ENCODE results near the gene NOX5. TPM values are rescaled to one million over a fixed set of nuclear protein-coding genes. Genes with fewer than 3 reads are reported as not detected.

The NOX5 gene
- total and polyA plus RNA-seq, 10 of the 15 experiments (the other 5 are each of a cell fraction or from before 2014, with no cell fraction given) = not detected

DNA sequence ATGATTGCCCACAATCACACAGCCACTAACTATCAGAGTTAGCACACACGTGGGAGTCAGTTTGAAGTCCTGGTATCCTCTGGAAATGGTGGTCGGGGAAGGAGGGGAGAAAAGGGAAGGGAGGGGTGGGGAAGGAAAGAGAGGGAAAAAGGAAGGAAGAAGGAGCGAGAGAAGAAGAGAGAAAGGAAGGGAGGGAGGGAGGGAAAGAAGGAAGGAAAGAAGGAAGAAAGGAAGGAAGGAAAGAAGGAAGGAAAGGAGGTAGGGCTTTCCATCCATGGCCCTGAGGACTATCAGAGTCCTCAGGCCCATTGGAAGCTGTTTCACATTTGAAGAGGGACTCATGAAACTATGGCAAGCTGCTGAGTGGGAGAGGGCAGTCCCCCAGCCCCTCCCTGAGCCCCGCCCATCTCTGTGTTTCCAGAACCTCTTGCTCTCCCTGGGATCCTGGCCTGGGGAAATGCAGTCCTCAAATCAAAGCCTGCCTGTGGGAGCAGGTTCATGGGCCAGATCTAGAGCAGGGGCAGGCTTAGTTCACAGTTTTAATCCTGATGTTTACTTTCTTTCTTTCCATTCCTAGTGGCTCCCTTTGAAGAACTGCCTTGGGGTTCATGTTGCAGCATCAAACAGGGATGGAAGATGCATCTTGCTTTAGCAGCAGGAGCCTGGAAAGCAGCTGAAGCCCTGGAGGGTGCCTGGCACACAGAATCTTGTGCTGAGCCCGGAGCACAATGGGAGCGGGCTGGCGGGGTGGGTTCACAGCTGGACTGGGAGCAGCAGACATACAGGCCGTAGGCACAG is 79.8 kb downstream of the NOX5 start:
- SMC1A ChIA-PET (ENCODE audit: uncharacterized antibody, unreplicated experiment) = no interaction called here

More for the DNA sequence above, 79.8 kb downstream of the NOX5 start:
- intact Hi-C loops (cut with micrococcal nuclease; ENCODE audit: unreplicated experiment) (no loop called here), in situ Hi-C loops (cut with MboI) (no loop called here)
- 11% methylated on average over 8 of the region's 8 CpGs for WGBS (ENCODE audit: insufficient coverage, insufficient replicate concordance, low lambda C conversion rate, missing lambda C conversion rate)
- ATAC-seq (no peak), DNase-seq (ENCODE audit: low read depth, low spot score) (no peak), FAIRE-seq (no peak)
- Histone ChIP-seq H3K9me3 (replicated peaks; ENCODE audit: control insufficient read depth, insufficient read depth, low read length) (no peaks in the 10 kb centered on the region), H3K9ac (ENCODE audit: control insufficient read depth, insufficient read depth, low read length) (no peak overlapping the region), H3K27me3 (replicated peaks in 1 of 2; ENCODE audit: control insufficient read depth in 2 of 2, insufficient read depth in 2 of 2, low read length in 1 of 2) (no peaks in the 10 kb centered on the region; a peak in 1 of 4 replicates), H3K4me2 (ENCODE audit: control insufficient read depth, insufficient read depth) (no peak overlapping the region), H2AFZ (ENCODE audit: control insufficient read depth, low read depth, low read length) (no peak overlapping the region), H3K4me3 (no peak overlapping the region), H3K36me3 (ENCODE audit: control insufficient read depth in 2 of 2, insufficient read depth in 2 of 2, low read length in 1 of 2) (no peaks in the 10 kb centered on the region), H3K79me2 (ENCODE audit: control insufficient read depth, insufficient read depth, low read length) (no peaks in the 10 kb centered on the region), H4K20me1 (ENCODE audit: control insufficient read depth, insufficient read depth) (no peaks in the 10 kb centered on the region), H3K4me1 (ENCODE audit: control insufficient read depth, insufficient read depth, low read length) (no peaks in the 10 kb centered on the region), H3K27ac (ENCODE audit: control insufficient read depth, insufficient read depth) (no peak overlapping the region)
- TF ChIP-seq, protein P1, sequence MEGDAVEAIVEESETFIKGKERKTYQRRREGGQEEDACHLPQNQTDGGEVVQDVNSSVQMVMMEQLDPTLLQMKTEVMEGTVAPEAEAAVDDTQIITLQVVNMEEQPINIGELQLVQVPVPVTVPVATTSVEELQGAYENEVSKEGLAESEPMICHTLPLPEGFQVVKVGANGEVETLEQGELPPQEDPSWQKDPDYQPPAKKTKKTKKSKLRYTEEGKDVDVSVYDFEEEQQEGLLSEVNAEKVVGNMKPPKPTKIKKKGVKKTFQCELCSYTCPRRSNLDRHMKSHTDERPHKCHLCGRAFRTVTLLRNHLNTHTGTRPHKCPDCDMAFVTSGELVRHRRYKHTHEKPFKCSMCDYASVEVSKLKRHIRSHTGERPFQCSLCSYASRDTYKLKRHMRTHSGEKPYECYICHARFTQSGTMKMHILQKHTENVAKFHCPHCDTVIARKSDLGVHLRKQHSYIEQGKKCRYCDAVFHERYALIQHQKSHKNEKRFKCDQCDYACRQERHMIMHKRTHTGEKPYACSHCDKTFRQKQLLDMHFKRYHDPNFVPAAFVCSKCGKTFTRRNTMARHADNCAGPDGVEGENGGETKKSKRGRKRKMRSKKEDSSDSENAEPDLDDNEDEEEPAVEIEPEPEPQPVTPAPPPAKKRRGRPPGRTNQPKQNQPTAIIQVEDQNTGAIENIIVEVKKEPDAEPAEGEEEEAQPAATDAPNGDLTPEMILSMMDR (IDR thresholded peaks at IDR 0.05 in 2 of 3, conservative IDR thresholded peaks at IDR 0.05 in 1 of 3; ENCODE audit: control insufficient read depth in 2 of 3, extremely low read depth in 1 of 3, insufficient read depth in 1 of 3, low read depth in 3 of 3, low read length in 3 of 3) = no peak
- TF ChIP-seq ZBED1 (IDR thresholded peaks at IDR 0.05; ENCODE audit: borderline replicate concordance) (no peak), POLR2AphosphoS2 (IDR thresholded peaks at IDR 0.05; ENCODE audit: low read depth, low read length) (no peak), ELK1 (IDR thresholded peaks at IDR 0.05; ENCODE audit: low read depth, low read length) (no peak), BHLHE40 (IDR thresholded peaks at IDR 0.05; ENCODE audit: borderline replicate concordance in 1 of 2, low read depth in 2 of 2, low read length in 1 of 2) (no peak), EZH2 (IDR thresholded peaks at IDR 0.05; ENCODE audit: borderline replicate concordance, control insufficient read depth, low read depth, low read length) (no peak), POU2F2 (IDR thresholded peaks at IDR 0.05; ENCODE audit: borderline replicate concordance, low read depth, low read length) (no peak), CHD1 (IDR thresholded peaks at IDR 0.05; ENCODE audit: low read depth, low read length) (no peak)
- ChIA-PET RAD21 (ENCODE audit: unreplicated experiment) (no interaction called here), CTCF (no interaction called here), POLR2A (no interaction called here)
- no TSS peak for BruUV-seq (replicated peaks)
